VCaP (cell line): Measurements from ENCODE around the gene HAPLN3.

ENCODE experiments used
- H3K27ac ChIP-seq: fragments of 450-650 bp; 2 replicates; pipeline ENCODE4 v1.5.1; 2017
- TF ChIP-seq, protein P1 (sequence below): fragments of 450-650 bp; conservative IDR thresholded peaks from 2 replicates; pipeline ENCODE4 v1.5.1; 2017; ENCODE audit warnings: mild to moderate bottlenecking, moderate library complexity

Gene HAPLN3

DNA sequence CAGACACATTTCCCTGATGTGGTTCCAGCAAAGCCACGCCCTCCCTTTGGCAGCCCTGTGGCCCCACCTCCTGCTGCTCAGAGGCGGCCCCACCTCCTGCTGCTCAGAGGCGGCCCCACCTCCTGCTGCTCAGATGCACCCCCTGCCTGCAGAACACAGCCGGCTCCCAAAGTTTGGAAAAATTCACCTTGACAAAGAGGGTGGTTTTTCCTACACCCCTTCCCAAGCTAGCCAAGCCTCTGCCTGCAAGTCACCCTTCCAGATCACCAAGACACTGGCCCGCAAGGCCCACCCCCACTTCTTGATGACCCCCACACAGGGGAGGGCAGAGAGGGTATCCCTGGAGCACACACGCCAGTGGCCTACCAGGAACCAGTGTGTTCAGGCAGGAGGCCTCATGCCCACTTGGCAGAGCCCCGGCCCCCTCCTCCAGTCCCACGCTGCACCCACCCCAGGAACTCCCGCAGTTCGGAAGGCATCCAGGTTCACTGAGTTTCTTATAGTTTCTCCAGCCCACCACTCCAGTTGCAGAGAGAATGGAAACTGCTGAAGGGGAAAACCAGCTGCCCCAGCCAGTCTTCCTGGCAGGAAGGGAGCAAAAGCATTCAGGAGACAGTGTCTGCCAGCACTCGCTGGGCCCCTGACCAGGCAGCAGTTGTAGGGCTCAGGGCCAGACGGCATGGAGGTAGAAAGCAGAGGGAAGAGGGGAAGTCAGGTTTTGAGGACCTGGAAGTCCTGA is 2.3 kb upstream of the HAPLN3 start:
- H3K27ac ChIP-seq: peak overlapping the region; percentile 17; the same call in 1 of the 2 replicates
- TF ChIP-seq, protein P1, sequence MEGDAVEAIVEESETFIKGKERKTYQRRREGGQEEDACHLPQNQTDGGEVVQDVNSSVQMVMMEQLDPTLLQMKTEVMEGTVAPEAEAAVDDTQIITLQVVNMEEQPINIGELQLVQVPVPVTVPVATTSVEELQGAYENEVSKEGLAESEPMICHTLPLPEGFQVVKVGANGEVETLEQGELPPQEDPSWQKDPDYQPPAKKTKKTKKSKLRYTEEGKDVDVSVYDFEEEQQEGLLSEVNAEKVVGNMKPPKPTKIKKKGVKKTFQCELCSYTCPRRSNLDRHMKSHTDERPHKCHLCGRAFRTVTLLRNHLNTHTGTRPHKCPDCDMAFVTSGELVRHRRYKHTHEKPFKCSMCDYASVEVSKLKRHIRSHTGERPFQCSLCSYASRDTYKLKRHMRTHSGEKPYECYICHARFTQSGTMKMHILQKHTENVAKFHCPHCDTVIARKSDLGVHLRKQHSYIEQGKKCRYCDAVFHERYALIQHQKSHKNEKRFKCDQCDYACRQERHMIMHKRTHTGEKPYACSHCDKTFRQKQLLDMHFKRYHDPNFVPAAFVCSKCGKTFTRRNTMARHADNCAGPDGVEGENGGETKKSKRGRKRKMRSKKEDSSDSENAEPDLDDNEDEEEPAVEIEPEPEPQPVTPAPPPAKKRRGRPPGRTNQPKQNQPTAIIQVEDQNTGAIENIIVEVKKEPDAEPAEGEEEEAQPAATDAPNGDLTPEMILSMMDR: peak; percentile 86

DNA sequence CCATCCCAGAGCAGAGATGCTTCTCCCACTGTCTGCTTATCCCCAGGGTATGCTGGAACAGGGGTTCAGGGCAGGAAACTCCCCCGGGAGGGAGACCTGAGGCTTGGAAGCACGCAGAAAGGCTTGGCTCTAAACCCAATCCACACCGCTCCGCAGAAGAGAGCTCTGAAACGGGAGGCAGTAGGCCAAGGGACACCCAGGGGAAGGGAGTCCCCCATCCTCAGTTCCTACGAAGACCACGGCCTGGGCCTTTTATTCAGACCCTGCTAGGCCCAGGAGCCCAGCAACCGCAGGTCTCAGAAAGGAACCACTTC is 1.8 kb upstream of the HAPLN3 start:
- H3K27ac ChIP-seq: peak overlapping the region; percentile 17; the same call in 1 of the 2 replicates
- TF ChIP-seq, protein P1: no peak

DNA sequence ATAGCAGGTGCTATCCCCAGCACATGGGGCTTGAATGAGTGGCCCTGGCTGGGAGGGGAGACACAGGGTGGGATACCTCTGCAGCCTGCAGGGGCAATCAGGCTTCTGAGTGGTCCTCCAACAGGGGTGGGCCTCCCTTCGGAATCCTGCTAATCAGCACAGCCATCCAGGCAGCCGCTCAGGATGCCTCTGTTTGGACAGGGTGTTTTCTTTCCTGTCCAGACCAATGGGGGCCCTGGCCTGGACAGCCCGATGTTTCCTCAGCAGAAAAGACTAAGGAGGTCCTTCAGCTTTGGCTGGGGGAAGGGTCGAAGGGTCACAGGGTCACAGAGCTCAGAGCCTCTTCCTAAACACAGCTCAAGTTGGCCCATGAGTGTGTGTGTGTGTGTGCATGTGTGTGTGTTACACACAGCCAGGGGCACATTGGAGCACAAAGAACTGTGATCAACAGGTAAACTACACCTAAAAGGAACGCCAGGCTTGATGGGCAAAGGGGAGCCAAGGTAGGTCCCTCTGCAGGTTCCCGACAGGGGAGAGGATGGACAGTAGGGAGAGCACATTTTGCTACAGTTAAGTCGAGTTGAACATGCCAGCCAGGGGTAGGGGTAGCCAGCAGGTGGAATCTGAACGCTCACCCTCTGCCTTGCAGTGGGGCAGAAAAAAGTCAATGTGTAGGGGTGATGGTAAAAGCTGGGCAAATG is 1.1 kb upstream of the HAPLN3 start:
- H3K27ac ChIP-seq: peak overlapping the region; percentile 17; the same call in 1 of the 2 replicates
- TF ChIP-seq, protein P1: no peak

DNA sequence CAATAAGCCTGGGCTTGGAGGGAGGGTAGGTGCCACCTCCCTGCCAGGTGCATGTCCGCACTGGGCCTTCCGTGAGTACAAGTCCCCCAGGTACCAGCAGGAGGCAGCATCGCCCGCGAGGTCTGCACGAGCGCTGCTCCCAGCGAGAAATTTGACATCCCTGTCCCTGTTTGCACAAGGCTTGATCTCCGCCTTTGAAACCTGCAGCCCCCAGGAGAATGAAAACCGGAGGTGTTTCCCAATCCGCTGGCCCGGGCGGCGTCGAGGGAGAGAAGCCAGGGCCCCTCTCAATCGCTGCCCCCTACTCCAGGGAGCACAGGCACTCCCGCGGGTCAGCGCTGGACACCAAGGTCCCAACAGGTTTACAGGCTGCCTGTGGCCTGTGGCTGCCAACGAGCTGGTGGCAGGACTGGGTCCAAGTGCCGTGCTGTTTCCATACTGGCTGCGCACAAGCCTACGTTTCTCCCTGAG is 961 bp downstream of the HAPLN3 start:
- no peak overlapping the region for H3K27ac ChIP-seq
- TF ChIP-seq, protein P1: peak; percentile 79

DNA sequence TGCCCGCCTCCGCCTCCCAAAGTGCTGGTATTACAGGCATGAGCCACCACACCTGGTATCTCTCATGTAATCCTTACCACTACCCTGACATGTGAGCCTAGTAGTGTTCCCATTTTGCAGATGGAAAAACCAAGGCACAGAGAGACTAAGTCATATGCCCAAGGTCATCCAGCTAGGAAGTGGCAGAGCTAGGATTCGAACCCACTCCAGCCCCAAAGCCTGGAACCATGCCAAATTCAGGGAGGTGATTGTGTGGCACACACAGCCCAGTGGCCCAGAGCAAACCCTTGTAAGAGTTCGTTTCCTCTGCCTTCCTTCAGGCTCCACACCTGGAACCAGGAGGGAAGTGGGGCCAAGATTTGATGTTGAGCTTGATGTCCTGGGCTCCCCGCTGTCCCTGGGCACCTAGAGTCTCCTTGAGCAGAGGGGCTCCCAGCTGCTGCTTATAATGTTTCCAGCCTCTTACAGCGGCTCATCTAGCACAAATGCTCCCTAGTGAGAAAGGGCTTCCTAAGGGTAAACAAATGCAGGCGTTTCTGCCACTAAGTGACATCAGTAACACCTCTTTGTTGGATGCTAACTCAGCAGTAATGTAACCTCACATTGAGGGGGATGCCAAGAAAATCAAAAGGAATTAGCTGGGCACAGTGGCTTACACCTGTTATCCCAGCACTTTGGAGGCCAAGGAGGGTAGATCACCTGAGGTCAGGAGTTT is 3.6 kb downstream of the HAPLN3 start:
- TF ChIP-seq, protein P1: no peak
- no peak overlapping the region for H3K27ac ChIP-seq

DNA sequence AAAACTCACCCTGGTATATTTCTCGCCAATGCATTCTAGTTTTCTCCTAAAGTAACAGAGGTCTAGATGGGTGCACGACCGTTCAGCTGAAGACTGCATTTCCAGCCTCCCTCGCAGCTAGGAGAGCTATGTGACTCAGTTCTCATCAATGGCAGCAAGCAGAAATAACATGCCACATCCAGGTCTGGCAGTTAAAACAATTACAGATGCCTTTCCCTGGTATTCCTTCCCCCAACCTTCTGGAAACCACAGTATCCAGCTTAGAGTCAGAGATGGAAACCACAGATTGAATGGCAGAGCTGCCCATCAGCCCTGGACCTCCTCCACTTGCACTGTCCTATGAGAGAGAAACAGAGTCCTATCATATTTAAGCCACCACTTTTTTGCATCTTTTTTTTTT is 4.8 kb downstream of the HAPLN3 start:
- TF ChIP-seq, protein P1: no peak
- no peak overlapping the region for H3K27ac ChIP-seq

DNA sequence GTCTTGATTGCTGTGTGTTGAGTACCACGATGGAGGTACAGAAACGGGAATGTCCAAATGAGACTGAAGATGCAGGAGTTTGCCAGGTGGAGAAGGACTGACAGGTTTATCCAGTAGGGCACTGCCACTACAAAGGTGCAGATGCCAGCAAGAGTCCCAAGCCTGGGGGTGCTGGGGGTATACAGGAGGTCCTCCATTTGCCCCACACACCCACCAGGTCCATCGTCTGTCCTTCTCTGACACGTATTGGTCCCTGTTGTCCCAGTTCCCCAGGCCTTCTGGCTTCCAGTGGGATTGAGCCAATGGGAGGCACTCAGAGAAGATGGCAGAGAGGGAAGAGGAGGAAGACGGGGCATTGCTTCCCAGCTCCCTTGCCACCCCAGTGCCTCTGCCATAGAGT is 6.6 kb downstream of the HAPLN3 start:
- H3K27ac ChIP-seq: no peak overlapping the region
- TF ChIP-seq, protein P1: no peak
